GM13977 (cell line): ENCODE results near the gene ATP8B3.

ENCODE experiments used
- DNase-seq: peaks from one replicate; pipeline ENCODE4 v3.0.0; 2012; ENCODE audit warnings: low spot score
- in situ Hi-C: fragments of 300-500 bp; cut with MboI; formaldehyde crosslinking; loops from one replicate; pipeline ENCODE4 v1.12.0; 2022; ENCODE audit warnings: low sequenced_read_pairs, low pct_unique_long_range_greater_than_20kb, mixed read lengths, inconsistent platforms; ENCODE audit not compliant: unreplicated experiment
- TF ChIP-seq, protein P1 (sequence below): IDR thresholded peaks from 2 replicates; pipeline ENCODE4 v1.5.1; 2012; ENCODE audit warnings: mild to moderate bottlenecking, control low read depth; ENCODE audit not compliant: insufficient read depth; ENCODE audit errors: extremely low read depth, missing control alignments

ATP8B3 gene

DNA sequence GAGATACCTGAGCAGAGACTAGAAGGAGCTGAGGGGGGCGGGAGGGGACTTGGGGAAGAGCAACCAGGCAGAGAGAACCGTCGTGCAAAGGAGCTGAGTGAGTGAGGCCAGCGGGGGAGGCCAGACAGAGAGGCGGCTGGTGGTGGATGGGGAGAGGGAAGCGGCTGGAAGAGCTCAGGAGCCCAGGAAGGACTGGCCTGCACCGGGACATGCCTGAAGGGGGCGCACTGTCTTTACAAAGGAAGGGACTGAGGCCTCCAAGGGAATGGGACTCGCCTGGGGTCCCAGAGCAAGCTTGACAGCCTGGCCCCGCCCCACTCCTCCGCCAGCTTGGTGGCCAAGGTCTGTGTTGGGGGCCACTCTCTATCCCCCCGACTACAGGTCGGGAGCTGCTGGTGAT is 43.8 kb downstream of the ATP8B3 start:
- TF ChIP-seq, protein P1, sequence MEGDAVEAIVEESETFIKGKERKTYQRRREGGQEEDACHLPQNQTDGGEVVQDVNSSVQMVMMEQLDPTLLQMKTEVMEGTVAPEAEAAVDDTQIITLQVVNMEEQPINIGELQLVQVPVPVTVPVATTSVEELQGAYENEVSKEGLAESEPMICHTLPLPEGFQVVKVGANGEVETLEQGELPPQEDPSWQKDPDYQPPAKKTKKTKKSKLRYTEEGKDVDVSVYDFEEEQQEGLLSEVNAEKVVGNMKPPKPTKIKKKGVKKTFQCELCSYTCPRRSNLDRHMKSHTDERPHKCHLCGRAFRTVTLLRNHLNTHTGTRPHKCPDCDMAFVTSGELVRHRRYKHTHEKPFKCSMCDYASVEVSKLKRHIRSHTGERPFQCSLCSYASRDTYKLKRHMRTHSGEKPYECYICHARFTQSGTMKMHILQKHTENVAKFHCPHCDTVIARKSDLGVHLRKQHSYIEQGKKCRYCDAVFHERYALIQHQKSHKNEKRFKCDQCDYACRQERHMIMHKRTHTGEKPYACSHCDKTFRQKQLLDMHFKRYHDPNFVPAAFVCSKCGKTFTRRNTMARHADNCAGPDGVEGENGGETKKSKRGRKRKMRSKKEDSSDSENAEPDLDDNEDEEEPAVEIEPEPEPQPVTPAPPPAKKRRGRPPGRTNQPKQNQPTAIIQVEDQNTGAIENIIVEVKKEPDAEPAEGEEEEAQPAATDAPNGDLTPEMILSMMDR: peak; percentile 13
- in situ Hi-C loops: no loop called here
- DNase-seq: peak; percentile 31

DNA sequence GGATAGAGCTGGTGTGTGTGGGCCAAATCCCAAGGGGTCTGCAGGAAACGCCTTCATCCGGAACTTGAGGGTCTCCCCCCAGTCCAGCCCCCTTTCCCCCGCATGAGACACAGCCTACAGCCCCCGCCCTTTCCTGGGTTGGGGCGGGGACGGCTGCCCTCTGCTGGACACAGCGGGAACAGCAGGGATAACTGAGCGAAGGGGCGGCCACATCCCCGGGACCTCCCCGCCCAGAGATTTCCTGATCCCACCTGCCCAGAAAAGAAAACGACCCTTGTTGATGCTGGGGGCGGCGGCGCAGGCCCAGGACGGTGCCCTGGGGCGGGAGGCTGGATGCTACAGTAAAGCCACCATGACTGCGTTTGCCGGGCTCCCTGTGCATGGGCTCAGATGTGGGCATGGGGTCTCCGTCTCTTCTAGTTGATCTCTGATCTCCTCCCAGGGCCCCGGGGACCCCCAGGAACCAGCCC is 44.6 kb downstream of the ATP8B3 start:
- TF ChIP-seq, protein P1: peak; percentile 91
- in situ Hi-C loops: no loop called here
- DNase-seq: peak; percentile 92

DNA sequence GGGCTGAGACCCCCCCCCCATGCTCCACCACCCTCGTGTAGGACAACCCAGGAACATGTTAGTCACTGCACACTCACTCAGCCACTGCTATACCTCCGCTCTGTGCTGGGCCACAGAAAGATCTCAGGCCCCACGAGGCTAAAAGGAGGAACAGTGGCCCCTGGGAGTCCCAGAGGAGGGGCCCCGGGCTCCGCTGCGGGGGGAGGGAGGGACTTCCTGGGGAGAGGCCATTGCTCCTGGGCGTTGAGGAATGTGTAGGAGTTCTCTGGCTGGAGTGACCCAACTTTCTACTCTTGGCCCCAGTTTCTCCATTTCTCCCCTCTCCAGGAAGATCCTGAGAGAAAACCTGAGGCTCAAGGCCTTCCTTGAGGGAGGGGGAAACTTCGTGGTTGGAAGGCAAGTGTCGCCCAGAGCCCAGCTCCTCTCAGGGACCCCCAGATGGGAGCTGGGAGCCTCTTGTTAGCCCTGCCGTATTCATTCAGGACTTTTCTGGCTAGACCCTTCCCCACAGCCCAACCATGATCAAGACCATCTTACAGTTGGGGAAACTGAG is 45.2 kb downstream of the ATP8B3 start:
- TF ChIP-seq, protein P1: no peak
- in situ Hi-C loops: no loop called here
- peak; percentile 42 for DNase-seq

DNA sequence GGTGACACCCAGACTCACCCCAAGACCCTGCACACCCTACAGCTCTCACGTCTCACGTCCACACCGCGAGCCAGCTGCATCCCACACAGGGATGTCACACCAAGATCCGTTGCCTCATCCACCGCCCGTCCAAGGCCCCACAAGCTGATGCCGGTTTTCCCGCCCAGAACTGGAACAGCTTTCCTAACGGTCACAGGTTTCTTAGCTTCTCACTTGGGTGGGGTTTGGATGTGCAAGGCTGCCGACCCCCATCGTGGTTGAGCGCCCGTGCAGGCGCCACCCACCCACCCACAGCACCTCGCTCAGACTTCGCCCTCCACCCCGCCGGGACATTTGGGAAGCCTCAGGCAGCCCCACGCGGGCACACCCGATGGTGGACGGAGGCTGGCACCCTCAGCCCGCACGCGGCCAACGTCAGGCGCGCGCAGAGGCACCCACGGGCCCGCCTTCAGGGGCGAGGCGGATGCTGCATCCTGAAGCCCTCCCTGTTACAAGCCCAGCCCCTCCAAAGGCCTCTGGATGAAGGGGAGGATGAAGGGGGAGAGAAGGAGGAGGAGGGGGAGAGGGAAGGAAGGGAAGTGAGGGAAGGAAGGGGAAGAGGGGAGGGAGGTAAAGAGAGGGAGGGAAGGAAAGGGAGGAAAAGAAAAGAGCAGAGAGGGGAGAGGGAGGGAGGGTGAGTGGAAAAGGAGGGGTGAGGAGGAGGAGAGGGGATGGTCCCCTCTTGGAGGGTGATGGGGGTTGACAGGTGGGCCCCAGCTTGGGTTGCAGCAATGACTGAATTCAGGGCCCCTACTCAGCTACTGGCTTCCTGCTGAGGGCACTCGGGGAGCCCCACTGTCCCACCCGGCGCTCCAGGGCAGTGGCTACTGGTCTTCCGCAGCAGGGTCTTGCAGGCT is 45.9 kb downstream of the ATP8B3 start:
- TF ChIP-seq, protein P1: no peak
- DNase-seq: peak; percentile 23
- in situ Hi-C loops: no loop called here

DNA sequence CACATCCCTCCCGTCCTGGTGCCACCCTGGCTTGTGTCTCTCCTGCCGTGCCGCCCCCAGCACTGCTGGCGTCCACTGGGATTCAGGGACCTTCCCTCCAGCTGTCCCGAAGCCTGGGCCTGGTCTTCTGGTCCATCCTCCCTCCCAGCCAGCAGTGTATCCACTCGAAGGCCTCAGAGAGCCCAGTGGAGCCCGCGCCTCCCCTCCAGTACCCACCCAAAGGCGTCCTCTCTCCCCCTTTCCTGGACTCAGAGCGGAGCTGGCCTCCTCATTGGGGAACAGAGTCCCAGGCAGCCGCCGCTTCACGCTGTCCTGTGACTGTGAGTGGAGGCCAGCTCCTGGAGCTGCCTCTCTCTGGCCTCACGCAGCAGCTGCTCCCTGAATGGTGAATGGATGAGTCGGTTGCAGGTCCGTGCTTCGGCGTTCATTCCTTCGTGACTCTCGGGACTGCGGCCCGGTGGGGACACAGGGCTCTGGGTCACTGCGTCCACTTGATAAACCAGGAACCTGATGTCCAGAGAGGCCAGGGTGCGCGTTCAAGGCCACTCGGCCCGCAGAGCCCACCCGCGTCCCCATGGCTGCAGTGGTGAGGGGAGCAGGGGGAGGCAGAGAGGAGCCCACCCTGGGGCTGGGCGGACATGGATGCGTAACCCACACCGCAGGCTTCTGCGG is 46.7 kb downstream of the ATP8B3 start:
- TF ChIP-seq, protein P1: no peak
- in situ Hi-C loops: no loop called here
- DNase-seq: no peak

DNA sequence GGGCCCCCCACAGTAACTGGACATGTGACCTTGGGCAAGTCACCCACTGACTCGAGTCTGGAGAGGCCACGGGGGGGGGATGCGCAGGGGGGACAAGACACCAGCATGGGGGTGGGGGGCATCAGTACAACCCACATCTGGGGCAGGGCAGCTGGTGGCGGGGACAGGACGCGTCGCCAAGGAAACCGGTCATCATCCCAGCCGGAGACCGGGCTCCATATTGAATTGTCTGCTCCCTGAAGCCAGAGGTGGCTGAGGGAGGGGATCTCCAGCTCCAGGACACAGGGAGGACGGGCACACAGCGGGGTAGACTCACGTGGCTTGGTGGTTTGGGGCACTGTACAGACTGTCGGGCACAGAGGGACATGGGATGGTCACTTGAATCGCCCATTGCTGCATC is 47.3 kb downstream of the ATP8B3 start:
- TF ChIP-seq, protein P1: no peak
- DNase-seq: no peak
- in situ Hi-C loops: no loop called here
